Measurements from ENCODE around the gene SH3TC2.

GRCh38 chr5:148996270-148996669 is 66.6 kb downstream of the SH3TC2 start:
- no peak for TF ChIP-seq CTCF (conservative IDR thresholded peaks at IDR 0.05)
- TF ChIP-seq ZFX (IDR thresholded peaks at IDR 0.05) = no peak

Data from C4-2B (cell line).